GM19351 (cell line): ENCODE data around the gene RREB1.

Experiments used
- ATAC-seq: cut with Tn5 transposase; IDR thresholded peaks from one replicate; pipeline ENCODE4 v1.9.1; 2021; ENCODE audit warnings: mild to moderate bottlenecking, moderate library complexity; ENCODE audit not compliant: unreplicated experiment

Gene RREB1

DNA sequence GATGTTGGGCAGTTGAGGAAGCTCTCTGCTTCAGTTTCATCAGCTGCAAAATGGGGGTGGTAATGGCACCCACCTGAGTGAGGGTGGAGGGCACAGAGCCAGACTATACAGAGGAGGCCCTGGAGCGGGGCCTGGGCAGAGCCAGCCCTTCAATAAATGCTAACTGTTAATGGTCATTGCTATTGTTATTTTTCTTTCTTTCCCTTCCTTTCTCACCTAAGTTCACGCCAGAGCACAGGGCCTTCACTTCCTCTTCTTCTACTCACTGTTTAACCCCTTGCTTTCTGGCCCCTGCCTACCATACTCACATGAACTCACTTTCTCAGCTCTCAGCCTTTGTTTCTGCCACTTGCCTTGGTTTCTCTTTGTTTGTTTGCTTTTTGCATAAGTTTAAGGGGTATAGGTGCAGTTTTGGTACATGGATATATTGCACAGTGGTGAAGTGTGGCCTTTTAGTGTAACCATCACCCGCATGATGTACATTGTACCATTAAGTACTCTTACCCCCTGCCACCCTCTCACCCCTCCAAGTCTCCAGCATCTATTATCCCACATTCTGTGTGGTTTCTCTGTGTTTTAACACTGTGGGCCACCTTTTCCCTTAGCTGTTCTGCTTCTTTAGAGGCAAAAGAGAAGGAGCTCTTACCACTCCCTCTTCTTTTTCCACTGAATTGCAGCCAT, 7.5 kb upstream of the RREB1 start:
- peak; percentile 76 for ATAC-seq

DNA sequence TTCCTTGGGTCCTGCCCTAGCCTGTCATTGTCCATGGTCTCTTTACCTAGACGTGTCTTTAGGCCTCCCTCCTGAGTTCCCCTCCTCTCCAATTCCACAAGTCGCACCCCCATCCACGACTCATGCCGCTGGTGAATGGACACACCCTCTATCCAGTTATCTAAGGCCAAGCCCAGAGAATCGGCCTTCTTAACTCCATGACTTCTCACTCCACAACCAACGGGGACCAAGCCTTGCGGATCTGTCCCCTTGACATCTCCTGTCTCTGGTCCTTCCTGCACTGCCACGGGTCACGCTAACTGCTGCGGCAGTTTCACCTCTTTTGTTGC, 7.0 kb upstream of the RREB1 start:
- ATAC-seq, result no peak

- no peak for ATAC-seq
Observed at GRCh38 chr6:7101290-7101689, 6.5 kb upstream of the RREB1 start.

DNA sequence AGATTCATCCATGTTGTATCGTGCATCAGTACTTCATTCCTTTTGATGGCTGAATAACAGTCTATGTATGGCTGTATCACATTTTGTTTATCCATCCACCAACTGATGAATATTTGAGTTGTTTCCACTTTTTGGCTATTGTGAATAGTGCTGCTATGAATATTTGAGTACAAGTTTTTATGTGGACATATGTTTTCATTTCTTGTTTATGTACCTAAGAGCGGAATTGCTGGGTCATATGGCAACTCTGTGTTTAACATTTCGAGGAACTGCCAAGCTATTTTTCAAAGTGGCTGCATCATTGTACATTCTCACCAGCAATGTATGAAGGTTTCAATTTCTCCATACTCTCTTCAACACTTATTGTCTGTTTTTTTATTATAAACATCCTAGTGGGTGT, 3.0 kb upstream of the RREB1 start:
- ATAC-seq, result no peak

- ATAC-seq, result no peak
Observed at GRCh38 chr6:7106215-7106751, 1.5 kb upstream of the RREB1 start.

DNA sequence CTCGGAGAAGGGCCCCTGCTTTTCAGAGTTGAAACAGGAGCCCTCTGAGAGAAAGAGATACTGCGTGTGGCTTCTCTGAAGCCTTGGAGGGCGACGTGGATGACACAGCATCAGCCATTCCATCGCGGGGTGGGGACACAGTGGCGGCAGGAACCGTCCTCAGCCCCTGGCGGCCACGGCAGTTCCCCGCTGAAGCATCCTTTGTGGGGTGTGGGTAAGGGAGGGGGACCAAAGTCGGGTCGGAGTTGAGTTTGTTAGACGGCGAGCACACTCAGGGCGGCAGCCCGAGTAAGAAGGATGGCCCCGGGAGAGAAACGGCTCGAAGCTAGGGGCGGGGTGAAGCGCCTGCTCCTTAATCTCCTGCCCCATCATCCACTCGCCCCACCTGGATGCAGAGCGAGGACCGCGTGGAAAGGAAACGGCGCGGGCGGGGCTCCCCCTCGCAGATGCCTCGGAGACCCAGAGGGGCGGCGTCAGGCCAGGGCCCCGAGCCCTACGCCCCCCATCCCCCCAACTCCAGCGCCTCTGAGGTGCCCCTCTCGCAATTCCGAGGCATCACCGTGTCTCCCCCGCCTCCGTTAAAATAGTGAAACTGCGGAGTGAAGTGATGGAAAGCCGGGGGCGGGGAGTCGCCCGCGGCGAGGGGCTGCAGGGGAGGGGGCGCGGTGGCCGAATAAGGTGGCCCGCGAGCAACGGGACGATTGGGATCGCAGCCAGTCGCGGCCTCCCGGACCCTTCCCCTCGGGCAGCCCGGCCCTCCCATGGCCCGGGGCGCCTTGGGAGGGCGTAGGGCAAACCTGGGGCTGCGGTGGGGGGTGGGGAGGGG, 796 bp upstream of the RREB1 start:
- ATAC-seq, result peak; percentile 35

DNA sequence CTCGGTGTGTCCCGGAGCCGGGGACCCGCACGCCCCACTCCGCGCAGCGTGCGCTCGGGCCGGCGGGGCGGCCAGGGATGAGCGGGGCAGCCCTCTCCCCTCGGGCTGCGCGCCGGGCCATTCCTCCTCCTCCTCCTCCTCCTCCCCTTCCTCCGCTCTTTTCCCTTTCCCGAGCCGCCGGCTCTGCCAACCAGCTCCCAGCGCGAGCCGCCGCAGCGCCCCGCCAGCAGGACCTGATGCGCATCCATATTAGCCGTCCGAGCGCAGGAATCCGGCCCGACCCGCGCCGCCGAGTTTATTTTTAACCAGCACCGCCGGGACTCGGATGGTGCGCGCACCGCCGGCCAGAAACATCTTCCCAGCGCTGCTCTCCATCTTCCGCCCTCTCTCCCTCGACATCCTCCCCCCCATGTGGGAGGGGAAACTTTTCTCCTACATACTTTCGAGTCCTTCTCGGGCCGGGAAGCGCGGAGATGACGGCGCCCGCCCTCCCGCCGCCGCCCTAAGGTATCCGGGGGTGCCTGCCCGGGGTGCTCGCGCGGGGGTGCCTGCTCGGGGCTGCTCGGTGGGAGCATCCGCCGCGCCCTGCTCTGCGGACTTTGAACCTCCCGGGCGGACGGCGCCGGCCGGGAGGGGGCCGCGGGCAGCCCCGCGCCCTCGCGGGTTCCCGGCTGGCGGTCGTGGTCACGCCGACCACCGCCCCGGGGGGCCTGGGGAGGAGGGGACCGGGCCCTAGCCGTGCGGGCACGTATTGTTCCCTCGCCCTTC, 619 bp downstream of the RREB1 start:
- ATAC-seq, result no peak

DNA sequence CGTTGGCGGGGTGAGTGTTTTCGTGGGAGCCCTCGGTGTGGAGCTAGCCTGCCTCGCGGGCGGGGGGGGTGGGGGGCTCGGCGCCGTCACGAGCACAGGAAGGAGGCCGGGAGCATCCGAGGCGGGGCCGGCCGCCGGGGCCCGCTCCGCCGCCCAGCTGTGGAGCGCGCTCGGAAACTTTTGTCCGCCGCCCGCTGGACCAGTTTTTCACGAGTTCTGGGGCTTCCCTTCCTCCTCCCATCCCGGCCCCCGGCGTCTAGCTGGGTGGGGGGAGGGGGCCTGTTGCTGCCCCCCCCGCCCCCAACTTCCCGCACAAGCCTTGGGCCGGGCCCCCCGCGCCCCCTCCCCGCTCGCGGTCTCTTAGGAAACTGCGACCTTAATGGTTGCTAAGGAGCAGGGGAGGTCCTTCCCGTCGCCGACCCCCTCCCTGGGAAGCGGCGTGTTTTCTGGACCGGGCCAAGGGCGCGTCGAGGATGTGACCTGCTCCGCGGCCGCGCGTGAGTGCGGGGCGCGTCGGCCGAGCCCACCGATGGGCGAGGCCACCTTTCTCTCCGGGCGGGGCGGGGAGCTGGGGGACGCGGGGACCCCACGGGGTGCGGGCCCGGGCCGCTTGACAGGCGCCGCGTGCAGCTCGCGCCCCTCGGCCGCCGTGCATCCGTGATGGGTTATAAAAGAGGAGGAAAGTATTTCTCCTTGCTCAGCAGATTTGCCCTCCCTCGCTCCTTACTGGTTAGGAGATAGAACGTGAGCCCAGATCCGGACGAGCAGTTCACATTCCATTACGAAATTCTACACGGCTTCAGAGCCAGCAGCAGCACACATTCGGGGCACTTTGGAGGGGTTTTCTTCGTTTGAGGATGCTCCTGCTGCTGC, 1.4 kb downstream of the RREB1 start:
- no peak for ATAC-seq

- no peak for ATAC-seq
Observed at GRCh38 chr6:7110092-7110792, 2.5 kb downstream of the RREB1 start.

GRCh38 chr6:7111095-7111690, 3.4 kb downstream of the RREB1 start:
- no peak for ATAC-seq

GRCh38 chr6:7112171-7112570, 4.4 kb downstream of the RREB1 start:
- no peak for ATAC-seq

DNA sequence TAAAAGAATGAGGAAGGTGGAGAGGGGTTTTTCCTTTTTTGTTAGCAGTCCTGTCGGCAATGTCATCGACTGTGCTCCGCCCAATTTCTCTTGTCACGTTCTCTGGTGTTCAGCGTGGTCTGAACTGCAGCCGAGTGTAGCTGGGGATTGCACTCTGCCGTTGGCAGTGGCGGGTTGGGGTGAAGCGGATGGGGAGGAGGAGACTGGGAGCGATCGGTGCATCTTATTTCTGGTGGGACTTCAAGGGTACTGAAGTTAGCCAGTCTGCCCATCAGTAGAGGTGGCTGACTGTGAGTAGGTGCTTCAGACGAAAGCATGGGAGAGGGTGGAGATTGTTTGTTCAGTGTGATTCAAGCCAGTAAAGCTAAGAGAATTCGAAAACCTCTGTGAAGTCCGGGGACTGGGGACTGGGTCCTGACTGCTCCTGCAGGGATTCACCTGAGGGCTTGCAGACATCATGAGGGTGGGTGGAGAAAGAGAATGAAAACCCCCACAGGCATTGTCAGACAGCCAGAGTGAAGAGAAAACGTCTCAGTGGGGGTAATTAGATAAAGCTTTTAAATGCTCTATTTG, 5.1 kb downstream of the RREB1 start:
- ATAC-seq, result no peak

DNA sequence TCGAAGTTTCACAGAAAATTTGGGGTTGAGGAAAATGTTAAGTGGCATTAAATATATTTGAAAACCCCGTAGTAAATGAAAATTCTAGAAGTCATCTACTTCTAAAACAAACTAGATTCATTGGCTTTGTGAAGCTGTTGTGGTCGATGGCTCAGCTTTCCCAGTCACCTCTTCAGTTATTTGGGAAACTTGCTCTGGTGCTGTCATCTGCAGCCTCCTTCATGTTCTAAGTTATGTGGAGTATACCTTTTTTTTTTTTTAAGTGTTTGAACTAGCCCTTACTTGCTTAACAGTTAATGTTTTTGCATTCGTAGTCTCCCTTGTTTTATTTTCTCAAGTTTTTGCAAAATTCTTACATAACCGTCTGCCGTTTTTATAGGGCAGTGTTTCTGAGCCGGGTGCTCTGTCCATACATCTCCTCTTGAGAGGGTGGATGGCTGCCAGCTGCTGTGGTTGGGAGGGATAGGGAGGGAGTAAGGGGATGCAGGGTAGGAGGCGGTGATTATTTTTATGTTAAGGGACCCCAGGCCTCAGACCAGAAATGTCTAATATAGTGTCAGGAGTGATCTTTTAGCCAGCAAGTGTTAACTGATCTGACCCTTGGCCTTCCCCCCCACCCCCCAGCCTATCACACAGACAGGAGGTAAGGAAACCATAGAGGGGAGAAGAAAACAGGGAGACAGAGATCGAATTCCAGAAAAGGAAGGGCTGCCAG, 7.1 kb downstream of the RREB1 start:
- ATAC-seq, result no peak

DNA sequence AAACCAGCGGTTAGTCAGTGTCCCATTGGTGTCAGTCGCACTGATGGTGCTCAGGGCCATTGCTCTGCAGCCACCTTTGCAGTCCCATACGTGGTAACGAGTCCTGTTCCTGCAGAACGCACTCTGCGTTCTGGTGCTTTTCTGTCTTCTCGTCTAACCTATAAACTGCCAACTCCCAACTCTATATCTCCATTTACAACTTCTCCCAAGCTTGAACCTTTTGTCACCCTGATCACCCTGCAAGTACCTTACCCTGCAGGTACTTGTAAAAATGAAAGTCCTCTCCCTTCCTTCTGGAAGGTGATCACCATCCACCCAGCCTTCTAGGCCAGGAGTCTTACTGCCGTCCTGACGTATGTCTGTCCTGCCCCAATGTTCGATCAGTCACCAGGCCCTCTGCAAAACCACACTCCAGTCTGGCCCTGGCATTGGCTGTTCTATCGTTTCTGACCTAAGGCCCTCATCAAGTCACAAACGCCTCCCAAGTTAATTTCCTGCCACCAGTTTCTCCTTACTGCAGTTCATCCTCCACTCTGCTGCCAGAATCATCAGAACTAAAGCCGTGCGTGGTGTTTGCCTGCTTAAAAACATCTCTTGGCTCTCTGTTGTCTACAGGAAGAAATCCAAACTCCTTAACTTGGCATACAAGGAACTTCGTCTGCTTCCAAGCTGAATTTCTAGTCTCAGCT, 7.9 kb downstream of the RREB1 start:
- ATAC-seq, result no peak

DNA sequence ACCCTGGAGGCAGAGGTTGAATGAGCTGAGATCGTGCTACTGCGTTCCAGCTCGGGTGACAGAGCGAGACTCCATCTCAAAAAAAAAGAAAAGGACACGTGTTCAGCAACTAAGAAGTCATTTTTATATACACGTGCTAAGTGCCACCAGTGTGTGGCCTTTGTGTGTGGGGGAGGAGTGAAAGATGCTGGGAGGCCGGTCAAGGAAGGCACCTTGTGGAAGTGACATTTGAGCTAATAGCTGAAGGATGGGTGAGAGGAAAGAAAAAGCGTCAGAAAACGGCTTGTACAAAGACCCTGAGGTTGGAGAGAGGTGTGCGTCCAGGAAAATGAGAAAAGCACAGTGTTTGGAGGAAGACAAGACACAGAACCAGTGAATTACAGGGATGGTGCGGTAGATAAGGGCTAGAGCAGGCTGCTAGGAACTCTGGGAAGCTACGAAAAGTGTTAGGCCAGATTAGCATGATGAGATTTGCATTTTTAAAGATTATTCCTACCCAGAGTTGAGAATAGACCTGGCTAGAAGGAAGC, 11.6 kb downstream of the RREB1 start:
- ATAC-seq, result no peak

DNA sequence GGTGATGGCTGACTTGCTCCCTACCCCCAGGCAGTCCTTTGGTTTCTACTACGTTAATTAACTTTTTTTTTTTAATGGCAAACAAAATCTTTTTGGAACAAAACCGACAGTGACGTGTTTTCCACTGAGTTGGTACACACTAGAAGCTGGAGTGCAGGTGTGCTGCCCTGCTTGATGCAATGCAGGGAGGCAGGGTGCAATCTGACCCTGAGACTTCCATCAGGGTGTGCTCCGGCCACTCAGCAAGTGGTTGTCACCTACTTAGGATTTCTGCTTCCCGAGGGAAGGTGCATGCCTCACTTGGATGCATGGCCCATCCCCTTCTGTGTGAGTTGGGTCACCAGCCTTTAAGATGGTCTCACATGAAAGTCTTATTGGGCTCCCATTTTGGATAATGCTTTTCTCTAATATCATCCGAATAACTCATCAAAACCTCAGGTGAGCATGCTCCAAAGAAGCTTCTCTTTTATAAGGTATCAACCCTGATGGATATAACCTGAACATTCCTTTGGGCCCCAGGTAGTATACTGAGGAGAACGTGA, 14.0 kb downstream of the RREB1 start:
- ATAC-seq, result no peak

DNA sequence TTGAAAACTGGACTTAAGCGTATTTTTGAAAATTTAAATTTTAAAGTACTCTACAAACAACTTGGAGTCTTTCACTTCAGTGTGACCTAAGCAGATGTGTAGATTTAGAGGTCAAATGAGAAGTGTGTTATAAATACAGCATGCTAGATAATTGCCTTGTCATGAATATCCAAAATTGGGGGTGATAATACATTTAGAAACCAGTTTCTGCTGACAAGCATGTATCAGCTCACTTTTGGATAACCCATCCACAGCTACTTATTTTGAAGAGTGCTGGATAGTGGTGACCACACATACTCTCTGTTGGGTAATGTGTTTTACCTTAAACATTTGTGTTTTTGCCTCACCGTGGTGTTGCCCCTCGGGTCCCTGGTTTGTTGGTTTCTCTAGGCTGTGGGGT, 14.9 kb downstream of the RREB1 start:
- ATAC-seq, result no peak

- ATAC-seq, result no peak
Observed at GRCh38 chr6:7124114-7124513, 16.4 kb downstream of the RREB1 start.
